Measurements from ENCODE around the gene AK5.

The AK5 gene

GRCh38 chr1:77605246-77606026 is 323.6 kb downstream of the AK5 start:
- Histone ChIP-seq H3K9ac (ENCODE audit: low read length) (no peak overlapping the region), H3K4me3 (ENCODE audit: insufficient read depth, low read length, poor library complexity, severe bottlenecking) (no peak overlapping the region), H3K9me2 (replicated peaks; ENCODE audit: insufficient read depth, low read length) (no peaks in the 10 kb centered on the region), H3K4me2 (ENCODE audit: low read depth, low read length, poor library complexity, severe bottlenecking) (no peak overlapping the region), H3K9me3 (ENCODE audit: insufficient read depth, low read length) (no peaks in the 10 kb centered on the region; the same call in 1 of the 2 replicates), H4K20me1 (ENCODE audit: low read depth, low read length) (no peaks in the 10 kb centered on the region), H3K79me2 (ENCODE audit: insufficient read depth, low read length) (peaks cover 17% of the 10 kb centered on the region), H3K27ac (ENCODE audit: low read depth, low read length) (no peak overlapping the region), H3K36me3 (ENCODE audit: low read length) (peaks cover 16% of the 10 kb centered on the region), H2AFZ (ENCODE audit: low read depth, low read length, severe bottlenecking) (no peak overlapping the region), H3K27me3 (ENCODE audit: low read length) (no peaks in the 10 kb centered on the region), H3F3A (ENCODE audit: insufficient read depth) (0 out of 2 replicates have a peak, but pooled peaks cover 3% of the 10 kb centered on the region)
- TF ChIP-seq CTCF (IDR thresholded peaks at IDR 0.05; ENCODE audit: insufficient read depth, low read length, poor library complexity, severe bottlenecking): no peak
- no peak for TF ChIP-seq EZH2phosphoT487 (conservative IDR thresholded peaks at IDR 0.05; ENCODE audit: low read length)

- no peak overlapping the region for H3K4me3 ChIP-seq (ENCODE audit: insufficient read depth, low read length, poor library complexity, severe bottlenecking)
- no peaks in the 10 kb centered on the region for H3K27me3 ChIP-seq (ENCODE audit: low read length)
- no peak overlapping the region for H2AFZ ChIP-seq (ENCODE audit: low read depth, low read length, severe bottlenecking)
- H3K27ac ChIP-seq (ENCODE audit: low read depth, low read length): no peak overlapping the region
- TF ChIP-seq CTCF (IDR thresholded peaks at IDR 0.05; ENCODE audit: insufficient read depth, low read length, poor library complexity, severe bottlenecking) (no peak), EZH2phosphoT487 (conservative IDR thresholded peaks at IDR 0.05; ENCODE audit: low read length) (no peak)
- no peaks in the 10 kb centered on the region; the same call in 1 of the 2 replicates for H3K9me3 ChIP-seq (ENCODE audit: insufficient read depth, low read length)
- H3F3A ChIP-seq (ENCODE audit: insufficient read depth): no peaks in the 10 kb centered on the region
- H3K9me2 ChIP-seq (replicated peaks; ENCODE audit: insufficient read depth, low read length): no peaks in the 10 kb centered on the region
- no peaks in the 10 kb centered on the region for H4K20me1 ChIP-seq (ENCODE audit: low read depth, low read length)
- no peak overlapping the region for H3K9ac ChIP-seq (ENCODE audit: low read length)
- H3K4me2 ChIP-seq (ENCODE audit: low read depth, low read length, poor library complexity, severe bottlenecking): no peak overlapping the region
- H3K36me3 ChIP-seq (ENCODE audit: low read length): peaks cover 20% of the 10 kb centered on the region
- H3K79me2 ChIP-seq (ENCODE audit: insufficient read depth, low read length): peaks cover 28% of the 10 kb centered on the region
Measured at GRCh38 chr1:77608893-77609292, 327.1 kb downstream of the AK5 start.
